Natural killer cell (primary cell): Measurements from ENCODE around the gene LRRK2. TPM values are rescaled to one million over a fixed set of nuclear protein-coding genes. Genes with fewer than 3 reads are reported as not detected.
A peak's percentile ranks its signal among the peaks of the same experiment; 100 is the strongest.

Source experiments
- ATAC-seq, 3 donors: fragments of 150-1000 bp in 2 of 3; fragments of 200-7000 bp in 1 of 3; cut with Tn5 transposase; 1 replicate in 1 of 3; 2 replicates in 2 of 3; pipeline ENCODE4 v1.10.0; 2021; ENCODE audit warnings: mild to moderate bottlenecking in 2 of 3, moderate library complexity in 2 of 3
- DNase-seq, 2 donors: peaks; one replicate each; pipeline versions ENCODE4 v3.0.0 to v3.0.0-alpha.2; 2013 to 2021; ENCODE audit warnings: mixed read lengths in 1 of 2
- H3K27ac ChIP-seq: one replicate; pipeline ENCODE4 v1.5.1; 2013; ENCODE audit warnings: mild to moderate bottlenecking, low read length
- H3K27me3 ChIP-seq: one replicate; pipeline ENCODE4 v1.6.1; 2013; ENCODE audit warnings: low read length; ENCODE audit not compliant: control insufficient read depth, insufficient read depth
- H3K36me3 ChIP-seq: one replicate; pipeline ENCODE4 v1.6.1; 2013; ENCODE audit warnings: low read length; ENCODE audit not compliant: control insufficient read depth, insufficient read depth
- H3K4me1 ChIP-seq: one replicate; pipeline ENCODE4 v1.6.1; 2013; ENCODE audit warnings: low read length; ENCODE audit not compliant: control insufficient read depth, insufficient read depth
- H3K4me3 ChIP-seq: one replicate; pipeline ENCODE4 v1.5.1; 2013; ENCODE audit warnings: low read length
- H3K9me3 ChIP-seq: one replicate; pipeline ENCODE4 v1.6.1; 2013; ENCODE audit warnings: low read length; ENCODE audit not compliant: control insufficient read depth, insufficient read depth
- H3K27ac Mint-ChIP-seq, 2 donors: one replicate each; pipeline ENCODE4 v1.8.0; 2022; ENCODE audit warnings: mild to moderate bottlenecking in 2 of 2, mixed read lengths in 2 of 2, moderate library complexity in 1 of 2
- H3K27me3 Mint-ChIP-seq, 2 donors: one replicate each; pipeline ENCODE4 v1.8.0; 2022; ENCODE audit warnings: low read depth in 2 of 2, mixed read lengths in 2 of 2
- H3K36me3 Mint-ChIP-seq: one replicate; pipeline ENCODE4 v1.8.0; 2022; ENCODE audit warnings: mixed read lengths
- H3K4me1 Mint-ChIP-seq, 2 donors: one replicate each; pipeline ENCODE4 v1.8.0; 2022; ENCODE audit warnings: mixed read lengths in 2 of 2
- H3K4me3 Mint-ChIP-seq: one replicate; pipeline ENCODE4 v1.8.0; 2022; ENCODE audit warnings: mild to moderate bottlenecking, moderate library complexity, mixed read lengths
- H3K9me3 Mint-ChIP-seq, 2 donors: one replicate each; pipeline ENCODE4 v1.8.0; 2022; ENCODE audit warnings: mixed read lengths in 2 of 2
- WGBS: methylation state at CpG from one replicate; pipeline ENCODE4 v1.1.7; 2013; ENCODE audit warnings: missing lambda C conversion rate; ENCODE audit not compliant: insufficient coverage; 5-methylcytosine and 5-hydroxymethylcytosine counted together
- intact Hi-C: fragments of 100-400 bp; cut with micrococcal nuclease; formaldehyde crosslinking; loops from one replicate; pipeline ENCODE4 v1.14.2; 2022
- total RNA-seq, 4 donors: library from RNA; stranded (reverse); fragments of 120-200 nt in 1 of 4; gene quantifications; one replicate each; pipeline versions ENCODE4 v1.2.3 to v1.2.4, GENCODE V29; 2013 to 2022
- TF ChIP-seq, protein P1 (sequence below): fragments of 200-600 bp; IDR thresholded peaks from one replicate; pipeline ENCODE4 v1.8.0; 2022; ENCODE audit warnings: antibody characterized with exemption

The LRRK2 gene
- total RNA-seq, 3 donors from 2014 or later (not counting 1 experiment from before 2014, with no cell fraction given), result 1.6 to 6.1 (median 3.3) TPM

DNA sequence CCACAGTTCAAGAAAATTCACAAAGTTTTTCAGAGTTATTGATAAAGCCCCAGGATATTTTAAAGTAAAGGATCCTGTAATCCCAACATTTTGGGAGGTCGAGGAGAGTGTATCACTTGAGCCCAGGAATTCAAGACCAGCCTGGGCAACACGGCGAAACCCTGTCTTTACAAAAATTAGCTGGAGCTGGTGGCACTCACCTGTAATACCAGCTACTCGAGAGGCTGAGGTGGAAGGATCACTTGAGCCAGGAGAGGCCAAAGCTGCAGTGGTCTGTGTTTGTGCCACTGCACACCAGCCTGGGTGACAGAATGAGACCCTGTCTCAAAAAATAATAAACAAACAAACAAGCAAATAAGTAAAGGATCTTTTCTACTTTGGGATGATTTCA is 39.5 kb upstream of the LRRK2 start:
- Mint-ChIP-seq H3K27me3 (no peaks in the 10 kb centered on the region), H3K9me3 (peaks cover 0 to 2% of the 10 kb centered on the region in 2 donors), H3K36me3 (no peaks in the 10 kb centered on the region), H3K27ac (no peak overlapping the region), H3K4me3 (no peak overlapping the region), H3K4me1 (no peaks in the 10 kb centered on the region)
- no peaks in the 10 kb centered on the region for H3K4me1 ChIP-seq
- TF ChIP-seq, protein P1, sequence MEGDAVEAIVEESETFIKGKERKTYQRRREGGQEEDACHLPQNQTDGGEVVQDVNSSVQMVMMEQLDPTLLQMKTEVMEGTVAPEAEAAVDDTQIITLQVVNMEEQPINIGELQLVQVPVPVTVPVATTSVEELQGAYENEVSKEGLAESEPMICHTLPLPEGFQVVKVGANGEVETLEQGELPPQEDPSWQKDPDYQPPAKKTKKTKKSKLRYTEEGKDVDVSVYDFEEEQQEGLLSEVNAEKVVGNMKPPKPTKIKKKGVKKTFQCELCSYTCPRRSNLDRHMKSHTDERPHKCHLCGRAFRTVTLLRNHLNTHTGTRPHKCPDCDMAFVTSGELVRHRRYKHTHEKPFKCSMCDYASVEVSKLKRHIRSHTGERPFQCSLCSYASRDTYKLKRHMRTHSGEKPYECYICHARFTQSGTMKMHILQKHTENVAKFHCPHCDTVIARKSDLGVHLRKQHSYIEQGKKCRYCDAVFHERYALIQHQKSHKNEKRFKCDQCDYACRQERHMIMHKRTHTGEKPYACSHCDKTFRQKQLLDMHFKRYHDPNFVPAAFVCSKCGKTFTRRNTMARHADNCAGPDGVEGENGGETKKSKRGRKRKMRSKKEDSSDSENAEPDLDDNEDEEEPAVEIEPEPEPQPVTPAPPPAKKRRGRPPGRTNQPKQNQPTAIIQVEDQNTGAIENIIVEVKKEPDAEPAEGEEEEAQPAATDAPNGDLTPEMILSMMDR, result no peak
- ATAC-seq (no peak), DNase-seq (no peak)
- no peak overlapping the region for H3K27ac ChIP-seq
- 93% methylated on average over 4 of the region's 4 CpGs for WGBS
- intact Hi-C loops, result no loop called here
- no peak overlapping the region for H3K4me3 ChIP-seq
- no peaks in the 10 kb centered on the region for H3K36me3 ChIP-seq
- H3K9me3 ChIP-seq, result no peaks in the 10 kb centered on the region
- H3K27me3 ChIP-seq, result no peaks in the 10 kb centered on the region

- no peak overlapping the region for H3K4me3 Mint-ChIP-seq
- ATAC-seq (no peak), DNase-seq (no peak)
- TF ChIP-seq, protein P1, result no peak
- 83% methylated on average over 5 of the region's 6 CpGs for WGBS
- H3K9me3 Mint-ChIP-seq, result peaks cover 0 to 2% of the 10 kb centered on the region in 2 donors
- Histone ChIP-seq H3K36me3 (no peaks in the 10 kb centered on the region), H3K27ac (no peak overlapping the region), H3K4me3 (no peak overlapping the region), H3K27me3 (no peaks in the 10 kb centered on the region), H3K4me1 (no peaks in the 10 kb centered on the region), H3K9me3 (no peaks in the 10 kb centered on the region)
- peaks cover 9 to 10% of the 10 kb centered on the region in 2 donors for H3K4me1 Mint-ChIP-seq
- no peaks in the 10 kb centered on the region for H3K36me3 Mint-ChIP-seq
- intact Hi-C loops, result no loop called here
- no peaks in the 10 kb centered on the region for H3K27me3 Mint-ChIP-seq
- H3K27ac Mint-ChIP-seq, result no peak overlapping the region
Observed at GRCh38 chr12:40188558-40189320, 36.1 kb upstream of the LRRK2 start.

DNA sequence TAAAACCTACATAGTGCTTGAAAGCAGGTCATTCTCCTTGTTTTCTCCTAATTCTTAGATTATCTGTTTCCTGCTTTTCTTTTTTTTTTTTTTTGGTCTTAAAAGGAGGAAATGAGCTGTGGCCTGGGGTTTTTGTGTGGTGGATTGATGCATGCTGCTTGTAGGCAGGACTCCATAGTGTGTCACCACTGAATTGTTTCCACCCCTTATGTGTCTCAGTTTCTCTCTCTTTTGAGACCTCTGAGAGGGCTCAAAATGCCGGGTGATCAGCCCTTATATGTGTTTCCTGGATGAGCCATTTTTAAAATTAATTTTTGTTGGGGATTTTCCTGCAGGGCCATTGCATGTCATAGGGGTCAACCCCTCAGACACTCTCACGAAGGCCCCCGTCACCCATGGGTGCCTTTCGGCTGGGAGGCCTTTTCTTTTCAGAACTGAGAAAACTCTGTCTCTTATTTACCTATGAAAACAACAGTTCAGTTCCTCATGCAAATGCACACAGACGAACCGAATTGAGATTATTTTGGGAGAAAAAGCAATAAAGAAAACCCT is 32.0 kb upstream of the LRRK2 start:
- Mint-ChIP-seq H3K9me3 (peaks cover 0 to 1% of the 10 kb centered on the region in 2 donors), H3K4me3 (no peak overlapping the region), H3K27me3 (no peaks in the 10 kb centered on the region), H3K36me3 (no peaks in the 10 kb centered on the region), H3K27ac (peak overlapping the region; percentile 33 to 34), H3K4me1 (peaks cover 9 to 10% of the 10 kb centered on the region in 2 donors)
- no peaks in the 10 kb centered on the region for H3K9me3 ChIP-seq
- peak in 1 of 2 donors; percentile 12 for DNase-seq
- H3K4me3 ChIP-seq, result no peak overlapping the region
- no peaks in the 10 kb centered on the region for H3K27me3 ChIP-seq
- intact Hi-C loops, result no loop called here
- H3K36me3 ChIP-seq, result no peaks in the 10 kb centered on the region
- H3K27ac ChIP-seq, result peak overlapping the region; percentile 19
- peak in 1 of 3 donors; percentile 55 for ATAC-seq
- H3K4me1 ChIP-seq, result no peaks in the 10 kb centered on the region
- TF ChIP-seq, protein P1, result no peak
- WGBS, result 61% methylated on average over 5 of the region's 6 CpGs
